Astrocyte of the cerebellum (primary cell): ENCODE results near the gene NKTR.

ENCODE experiments used
- DNase-seq: peaks from one replicate; pipeline ENCODE4 v3.0.0-alpha.2; 2011; ENCODE audit warnings: low read depth
- H3K4me3 ChIP-seq: 2 replicates; pipeline ENCODE4 v1.5.1; 2011; ENCODE audit warnings: mild to moderate bottlenecking, low read depth, low read length, moderate library complexity
- in situ Hi-C: cut with HindIII; loops from 2 replicates; pipeline ENCODE4 v1.10.0; 2017; ENCODE audit warnings: low sequenced_read_pairs
- TF ChIP-seq, protein P1 (sequence below): IDR thresholded peaks from 2 replicates; pipeline ENCODE4 v1.5.1; 2012; ENCODE audit warnings: low read length, low read depth, moderate library complexity, mild to moderate bottlenecking; ENCODE audit errors: missing control alignments

Gene NKTR

DNA sequence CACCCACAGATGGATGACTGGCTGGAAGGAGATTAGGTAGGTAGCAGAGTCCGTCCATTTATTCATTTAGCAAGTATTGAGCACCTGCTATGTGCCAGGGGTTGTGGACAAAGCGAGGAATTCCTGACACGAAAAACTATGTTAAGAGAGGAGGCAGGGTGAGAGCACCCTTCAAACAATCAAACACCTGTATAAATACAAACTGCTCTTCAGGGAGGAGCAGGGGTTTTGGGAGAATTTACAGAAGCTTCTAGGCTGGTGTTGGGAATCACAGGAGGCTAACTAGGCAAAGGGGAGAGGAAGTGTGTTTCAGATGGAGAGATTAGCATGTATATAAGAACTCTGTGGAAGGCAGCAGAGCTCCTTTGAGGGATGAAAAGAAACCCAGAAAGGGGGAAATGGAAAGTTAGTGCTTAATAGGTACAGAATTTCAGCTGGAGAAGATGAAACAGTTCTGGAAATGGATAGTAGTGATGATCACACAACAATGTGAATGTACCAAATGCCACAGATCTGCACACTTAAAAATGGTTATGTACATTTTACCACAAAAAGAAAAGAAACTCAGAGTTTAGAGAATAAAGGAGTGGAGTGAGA, 17.9 kb upstream of the NKTR start:
- DNase-seq: no peak
- H3K4me3 ChIP-seq: peak overlapping the region; percentile 83
- TF ChIP-seq, protein P1, sequence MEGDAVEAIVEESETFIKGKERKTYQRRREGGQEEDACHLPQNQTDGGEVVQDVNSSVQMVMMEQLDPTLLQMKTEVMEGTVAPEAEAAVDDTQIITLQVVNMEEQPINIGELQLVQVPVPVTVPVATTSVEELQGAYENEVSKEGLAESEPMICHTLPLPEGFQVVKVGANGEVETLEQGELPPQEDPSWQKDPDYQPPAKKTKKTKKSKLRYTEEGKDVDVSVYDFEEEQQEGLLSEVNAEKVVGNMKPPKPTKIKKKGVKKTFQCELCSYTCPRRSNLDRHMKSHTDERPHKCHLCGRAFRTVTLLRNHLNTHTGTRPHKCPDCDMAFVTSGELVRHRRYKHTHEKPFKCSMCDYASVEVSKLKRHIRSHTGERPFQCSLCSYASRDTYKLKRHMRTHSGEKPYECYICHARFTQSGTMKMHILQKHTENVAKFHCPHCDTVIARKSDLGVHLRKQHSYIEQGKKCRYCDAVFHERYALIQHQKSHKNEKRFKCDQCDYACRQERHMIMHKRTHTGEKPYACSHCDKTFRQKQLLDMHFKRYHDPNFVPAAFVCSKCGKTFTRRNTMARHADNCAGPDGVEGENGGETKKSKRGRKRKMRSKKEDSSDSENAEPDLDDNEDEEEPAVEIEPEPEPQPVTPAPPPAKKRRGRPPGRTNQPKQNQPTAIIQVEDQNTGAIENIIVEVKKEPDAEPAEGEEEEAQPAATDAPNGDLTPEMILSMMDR: no peak
- in situ Hi-C loops: no loop called here

DNA sequence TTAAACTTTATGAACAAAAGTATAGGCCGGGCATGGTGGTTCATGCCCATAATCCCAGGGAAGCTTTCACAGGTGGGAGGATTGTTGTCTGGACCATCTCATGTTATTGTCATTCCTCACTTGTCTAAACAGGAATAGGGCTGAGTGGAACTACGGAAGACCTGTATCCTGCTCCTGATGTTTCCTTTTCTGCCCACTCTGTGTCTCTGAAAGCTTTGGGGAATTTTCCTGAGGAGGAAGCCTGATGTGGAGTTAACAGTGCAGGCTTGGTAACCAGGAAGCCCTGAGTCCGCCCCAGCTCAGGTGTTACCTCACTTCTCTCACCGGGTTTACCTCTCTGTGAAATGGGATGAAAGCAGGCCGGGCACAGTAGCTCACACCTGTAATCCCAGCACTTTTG, 11.9 kb upstream of the NKTR start:
- no peak for DNase-seq
- in situ Hi-C loops: no loop called here
- TF ChIP-seq, protein P1: no peak
- no peak overlapping the region for H3K4me3 ChIP-seq

DNA sequence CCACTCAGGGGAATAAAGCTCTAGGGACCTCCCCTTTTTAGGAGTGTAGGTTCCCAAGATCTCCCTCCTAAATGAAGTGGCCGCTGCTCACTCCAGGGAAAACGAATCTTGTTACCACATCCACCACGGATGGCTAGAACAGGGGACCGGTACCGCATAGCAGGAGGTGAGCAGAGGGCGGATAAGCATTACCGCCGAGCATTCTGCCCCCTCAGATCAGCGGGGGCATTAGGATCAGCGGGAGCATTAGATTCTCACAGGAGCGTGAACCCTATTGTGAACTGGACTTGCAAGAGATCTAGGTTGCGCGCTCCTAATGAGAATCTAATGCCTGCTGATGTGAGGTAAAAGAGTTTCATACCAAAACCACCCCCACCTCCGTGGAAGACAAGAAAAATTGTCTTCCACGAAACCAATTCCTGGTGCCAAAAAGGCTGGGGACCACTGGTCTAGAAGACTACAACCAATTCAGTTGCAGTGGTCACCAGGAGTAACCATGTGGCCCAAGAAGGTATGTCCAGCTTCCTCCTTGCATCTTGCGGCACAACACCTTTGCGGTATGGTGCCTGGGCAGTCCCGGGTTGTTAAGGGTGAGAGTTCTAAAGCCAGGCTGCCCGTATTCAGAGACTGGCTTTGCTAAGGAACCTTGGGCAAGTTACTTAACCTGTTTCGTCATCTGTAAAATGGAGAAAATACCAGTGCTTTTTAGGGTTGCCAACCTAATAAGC, 10.9 kb upstream of the NKTR start:
- in situ Hi-C loops: no loop called here

DNA sequence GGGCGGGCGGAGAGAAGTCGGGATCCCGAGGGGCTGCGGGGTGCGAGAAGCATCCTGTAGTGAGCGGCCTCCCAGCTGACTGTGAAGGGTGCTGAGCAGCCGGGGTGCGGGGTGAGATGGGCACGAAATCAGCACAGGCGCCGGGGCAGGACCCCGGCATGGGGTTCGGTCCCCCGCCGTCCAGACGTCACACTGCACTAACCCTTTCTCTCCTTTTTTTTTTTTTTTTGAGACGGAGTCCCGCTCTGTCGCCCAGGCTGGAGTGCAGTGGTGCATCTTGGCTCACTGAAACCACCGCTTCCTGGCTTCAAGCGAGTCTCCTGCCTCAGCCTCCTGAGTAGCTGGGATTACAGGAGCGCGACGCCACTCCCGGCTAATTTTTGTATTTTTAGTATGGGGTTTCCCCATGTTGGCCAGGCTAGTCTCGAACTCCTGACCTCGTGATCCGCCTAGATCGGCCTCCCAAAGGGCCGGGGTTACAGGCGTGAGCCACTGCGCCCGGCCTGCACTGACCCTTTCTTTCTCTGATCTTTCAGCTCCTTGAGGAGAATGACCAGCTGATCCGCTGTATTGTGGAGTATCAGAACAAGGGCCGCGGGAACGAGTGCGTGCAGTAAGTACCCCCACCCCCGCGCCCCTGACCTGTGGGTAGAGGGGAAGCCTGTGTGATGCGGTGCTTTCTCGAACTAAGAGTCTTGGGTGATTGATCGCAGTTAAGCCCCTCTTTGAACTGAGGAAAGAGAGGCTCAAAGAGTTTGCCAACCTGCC, 9.3 kb upstream of the NKTR start:
- TF ChIP-seq, protein P1: no peak
- in situ Hi-C loops: no loop called here
- peak overlapping the region; percentile 66 for H3K4me3 ChIP-seq
- DNase-seq: no peak

More for the DNA sequence above, 10.9 kb upstream of the NKTR start:
- H3K4me3 ChIP-seq: no peak overlapping the region
- TF ChIP-seq, protein P1: no peak
- DNase-seq: no peak

DNA sequence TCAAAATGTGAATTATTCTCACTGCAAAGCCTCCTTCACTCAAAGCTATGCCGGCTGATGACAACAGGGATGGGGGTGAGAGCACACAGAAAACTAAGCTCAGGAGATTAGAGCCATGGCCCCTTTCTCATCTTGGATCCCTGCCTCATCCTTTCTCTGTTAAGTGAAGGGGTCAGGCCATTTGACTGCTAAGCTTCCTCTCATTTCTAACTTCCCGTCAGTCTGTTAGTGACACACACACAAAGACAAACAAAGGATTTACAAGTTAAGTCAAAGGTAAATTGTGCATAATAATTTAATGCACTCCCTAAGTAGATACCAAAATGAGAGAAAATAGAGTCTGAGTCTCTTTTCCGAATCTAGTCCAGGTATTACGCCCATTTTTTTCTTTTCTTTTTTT, 8.7 kb upstream of the NKTR start:
- H3K4me3 ChIP-seq: peak overlapping the region; percentile 66
- DNase-seq: no peak
- in situ Hi-C loops: no loop called here
- TF ChIP-seq, protein P1: no peak

DNA sequence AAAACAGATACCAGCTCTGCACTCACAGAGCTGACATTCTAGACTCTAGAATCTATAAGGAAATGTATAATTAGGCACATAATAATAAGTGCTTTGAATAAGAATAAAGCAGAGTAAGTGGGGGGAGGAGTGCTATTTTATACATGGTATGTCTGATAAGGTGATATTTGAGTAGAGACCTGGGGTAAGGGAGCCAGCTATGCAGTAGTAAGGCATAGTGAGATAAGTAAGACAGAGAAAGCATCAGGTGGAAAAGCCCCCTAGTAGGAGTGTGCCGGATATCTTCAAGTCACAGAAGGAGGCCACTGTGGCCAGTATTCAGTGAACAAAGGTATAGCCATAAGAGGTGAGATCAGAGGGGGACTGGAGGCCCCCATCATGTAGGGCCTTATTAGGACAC, 6.9 kb upstream of the NKTR start:
- TF ChIP-seq, protein P1: no peak
- in situ Hi-C loops: no loop called here
- H3K4me3 ChIP-seq: no peak overlapping the region
- no peak for DNase-seq
